AG04450 (cell line): ENCODE measurements around the gene TCP1. TPM values are rescaled to one million over a fixed set of nuclear protein-coding genes. Genes with fewer than 3 reads are reported as not detected.

ENCODE experiments used
- CTCF ChIA-PET: fragments of 300-600, 350-600 bp; formaldehyde crosslinking; extraction: SDS; loops from one replicate; lab custom pipeline; 2022; ENCODE audit warnings: antibody characterized with exemption, inconsistent platforms; lab: Charles Lee
- POLR2A ChIA-PET: fragments of 350-600 bp; formaldehyde crosslinking; extraction: SDS; loops from one replicate; lab custom pipeline; 2021; ENCODE audit warnings: antibody characterized with exemption, inconsistent platforms; lab: Yijun Ruan, JAX
- DNase-seq: peaks from one replicate; pipeline ENCODE4 v3.0.0-alpha.2; 2011; ENCODE audit warnings: low read depth, low spot score
- H3K27ac ChIP-seq: one replicate; pipeline ENCODE4 v1.5.1; 2012; ENCODE audit warnings: low read depth, low read length, control low read depth
- H3K27me3 ChIP-seq: one replicate; pipeline ENCODE4 v1.6.0; 2012; ENCODE audit warnings: low read length; ENCODE audit not compliant: control insufficient read depth, insufficient read depth
- H3K4me3 ChIP-seq: 2 replicates; pipeline ENCODE4 v1.5.1; 2011; ENCODE audit warnings: mild to moderate bottlenecking, low read depth, low read length, control low read depth
- H3K9me3 ChIP-seq: 2 replicates; pipeline ENCODE4 v1.5.1; 2012; ENCODE audit warnings: low read length; ENCODE audit not compliant: control insufficient read depth, insufficient read depth
- CTCF ChIP-seq: IDR thresholded peaks from 2 replicates; pipeline ENCODE4 v1.5.1; 2011; ENCODE audit warnings: low read depth, low read length, control low read depth, inconsistent platforms
- polyA plus RNA-seq: library from polyadenylated mRNA; depleted of rRNA; stranded (reverse); fragments of >200 nt; gene quantifications from 2 replicates; pipeline ENCODE4 v1.2.3, GENCODE V29; 2011

The TCP1 gene
- polyA plus RNA-seq, 1 experiment = 182 TPM

GRCh38 chr6:159778131-159778530 lies 11.3 kb downstream of the TCP1 start:
- POLR2A ChIA-PET = no interaction called here
- DNase-seq = no peak
- TF ChIP-seq CTCF = no peak
- Histone ChIP-seq H3K27ac (no peak overlapping the region), H3K27me3 (no peaks in the 10 kb centered on the region), H3K4me3 (no peak overlapping the region), H3K9me3 (no peaks in the 10 kb centered on the region)
- CTCF ChIA-PET = interaction anchor here (0.6 to 0.7 kb wide), 2 partner anchors 144 to 742 kb away, joined by 3 to 5 read pairs; no protein-coding TSS in a partner anchor

DNA sequence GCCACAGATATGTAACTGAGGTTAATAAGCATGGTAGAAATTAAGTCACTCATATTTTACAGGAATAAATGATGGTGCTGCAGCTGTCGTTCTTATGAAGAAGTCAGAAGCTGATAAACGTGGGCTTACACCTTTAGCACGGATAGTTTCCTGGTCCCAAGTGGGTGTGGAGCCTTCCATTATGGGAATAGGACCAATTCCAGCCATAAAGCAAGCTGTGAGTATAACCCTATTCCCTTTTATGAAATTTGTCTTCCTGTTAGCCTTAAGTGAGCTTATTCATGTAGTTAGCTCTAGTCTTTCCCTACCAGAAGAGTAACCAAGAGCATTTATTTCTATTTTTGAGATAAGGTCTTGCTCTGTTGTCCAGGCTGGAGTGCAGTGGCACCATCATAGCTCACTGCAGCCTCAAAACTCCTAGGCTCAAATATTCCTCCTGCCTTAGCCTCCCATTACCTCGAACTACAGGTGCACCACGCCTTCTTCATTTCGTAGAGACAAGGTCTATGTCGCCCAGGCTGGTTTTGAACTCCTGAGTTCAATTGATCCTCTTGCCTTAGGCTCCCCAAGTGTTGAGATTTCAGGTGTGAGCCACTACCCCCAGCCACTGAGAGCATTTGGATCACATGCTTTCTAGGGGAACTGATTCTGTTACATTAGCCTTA lies 12.0 kb downstream of the TCP1 start:
- no peak overlapping the region for H3K27ac ChIP-seq
- POLR2A ChIA-PET = no interaction called here
- H3K9me3 ChIP-seq = no peaks in the 10 kb centered on the region
- DNase-seq = no peak
- no peaks in the 10 kb centered on the region for H3K27me3 ChIP-seq
- CTCF ChIA-PET = interaction anchor here (0.6 to 0.7 kb wide), 2 partner anchors 144 to 190 kb away, joined by 3 to 5 read pairs; no protein-coding TSS in a partner anchor
- no peak for TF ChIP-seq CTCF
- H3K4me3 ChIP-seq = no peak overlapping the region

- no peak overlapping the region for H3K4me3 ChIP-seq
- no peak overlapping the region for H3K27ac ChIP-seq
- POLR2A ChIA-PET = no interaction called here
- TF ChIP-seq CTCF = no peak
- CTCF ChIA-PET = interaction anchor here (0.7 to 1.3 kb wide), 2 partner anchors 81 to 1923 kb away, joined by 3 to 5 read pairs; no protein-coding TSS in a partner anchor
- no peaks in the 10 kb centered on the region for H3K27me3 ChIP-seq
- DNase-seq = no peak
- no peaks in the 10 kb centered on the region for H3K9me3 ChIP-seq
Observed at GRCh38 chr6:159772196-159772595, 17.2 kb downstream of the TCP1 start.

- ChIA-PET POLR2A (interaction anchor here (0.7 kb wide), 1 partner anchor 20 kb away, joined by 3 read pairs; the partner anchor contains the start of gene TCP1), CTCF (interaction anchor here (0.6 kb wide), 1 partner anchor 10 kb away, joined by 3 read pairs; no protein-coding TSS in a partner anchor)
- no peak overlapping the region for H3K4me3 ChIP-seq
- no peaks in the 10 kb centered on the region for H3K27me3 ChIP-seq
- no peak for TF ChIP-seq CTCF
- no peak for DNase-seq
- no peak overlapping the region for H3K27ac ChIP-seq
- H3K9me3 ChIP-seq = no peaks in the 10 kb centered on the region
Observed at GRCh38 chr6:159769470-159769869, 19.9 kb downstream of the TCP1 start.

- peak overlapping the region; percentile 52 for H3K27ac ChIP-seq
- ChIA-PET CTCF (no interaction called here), POLR2A (no interaction called here)
- TF ChIP-seq CTCF = no peak
- peak; percentile 34 for DNase-seq
- no peaks in the 10 kb centered on the region for H3K27me3 ChIP-seq
- H3K9me3 ChIP-seq = no peaks in the 10 kb centered on the region; the same call in 1 of the 2 replicates
- H3K4me3 ChIP-seq = no peak overlapping the region
Observed at GRCh38 chr6:159766906-159767305, 22.5 kb downstream of the TCP1 start.
